G401 (cell line): ENCODE results near the gene PRTFDC1. TPM values are rescaled to one million over a fixed set of nuclear protein-coding genes. Genes with fewer than 3 reads are reported as not detected.
A peak's percentile ranks its signal among the peaks of the same experiment; 100 is the strongest.

Source experiments
- DNase-seq: peaks from one replicate; pipeline ENCODE4 v3.0.0-alpha.2; 2015; ENCODE audit warnings: low spot score
- in situ Hi-C: cut with HindIII; loops from 2 replicates; pipeline ENCODE4 v1.10.0; 2016; ENCODE audit warnings: low sequenced_read_pairs, mixed read lengths
- total RNA-seq: library from RNA; depleted of rRNA; stranded (reverse); fragments of >200 nt; shearing (Covaris generic); gene quantifications from 2 replicates; pipeline ENCODE4 v1.2.3, GENCODE V29; 2014; rRNA removed

Gene PRTFDC1
- total RNA-seq, 1 experiment from 2014 or later = 46.6 TPM

DNA sequence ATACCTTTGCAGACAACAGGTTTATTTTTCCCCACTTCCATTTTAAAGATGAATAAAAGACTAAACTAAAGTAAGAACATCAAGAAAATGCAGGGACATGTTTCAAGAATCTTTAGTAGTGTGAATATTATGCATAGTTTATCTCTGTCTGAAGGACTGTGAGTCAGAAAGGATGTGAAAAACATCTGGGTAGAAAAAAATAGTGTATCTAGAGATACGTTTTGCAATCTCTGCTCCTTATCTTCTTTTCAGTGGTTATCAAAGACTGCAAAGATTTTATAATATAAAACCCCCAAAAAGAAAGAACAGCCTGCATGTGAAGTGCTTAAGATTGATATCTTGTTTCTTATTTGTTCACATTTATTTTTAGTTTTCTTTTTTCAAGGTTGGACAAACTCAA, 126.9 kb downstream of the PRTFDC1 start:
- DNase-seq = no peak
- in situ Hi-C loops = no loop called here

DNA sequence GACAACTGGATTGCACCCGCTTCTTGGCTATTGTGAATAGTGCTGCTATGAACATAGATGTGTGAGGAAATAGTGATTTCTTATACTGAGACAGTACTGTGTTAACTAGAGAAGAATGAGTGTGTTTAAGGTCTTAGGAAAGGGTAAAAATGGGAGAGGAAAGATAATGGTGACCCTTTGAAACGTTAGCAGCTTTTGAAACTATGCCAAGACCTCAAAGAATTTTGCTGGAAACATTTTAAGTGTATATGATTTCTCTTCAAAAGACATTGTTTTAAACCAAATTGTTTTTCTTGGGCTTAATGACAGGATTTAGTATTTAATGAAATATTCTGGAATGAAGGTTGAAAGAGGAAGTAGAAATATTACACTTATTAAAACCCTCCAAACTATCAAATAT, 127.9 kb downstream of the PRTFDC1 start:
- DNase-seq = no peak
- in situ Hi-C loops = no loop called here

DNA sequence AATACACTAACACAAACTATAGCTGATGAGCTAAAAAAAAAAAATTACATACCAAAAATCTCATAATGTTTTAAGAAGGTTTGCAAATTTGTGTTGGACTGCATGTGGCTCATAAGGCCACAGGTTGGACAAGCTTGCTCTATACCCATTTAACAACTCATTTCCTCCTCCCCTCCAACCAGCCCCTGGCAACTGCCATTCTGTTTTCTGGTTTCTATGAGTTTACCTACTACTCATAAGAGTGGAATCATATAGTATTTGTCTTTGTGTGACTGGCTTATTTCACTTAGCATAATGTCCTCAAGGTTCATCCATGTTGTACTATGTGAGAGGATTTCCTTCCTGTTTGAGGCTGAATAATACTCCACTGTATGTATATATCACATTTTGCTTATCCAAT, 128.3 kb downstream of the PRTFDC1 start:
- no peak for DNase-seq
- in situ Hi-C loops = no loop called here

- DNase-seq = no peak
- in situ Hi-C loops = no loop called here
Measured at GRCh38 chr10:24822590-24822989, 129.8 kb downstream of the PRTFDC1 start.

GRCh38 chr10:24821986-24822385, 130.4 kb downstream of the PRTFDC1 start:
- no peak for DNase-seq
- in situ Hi-C loops = no loop called here

DNA sequence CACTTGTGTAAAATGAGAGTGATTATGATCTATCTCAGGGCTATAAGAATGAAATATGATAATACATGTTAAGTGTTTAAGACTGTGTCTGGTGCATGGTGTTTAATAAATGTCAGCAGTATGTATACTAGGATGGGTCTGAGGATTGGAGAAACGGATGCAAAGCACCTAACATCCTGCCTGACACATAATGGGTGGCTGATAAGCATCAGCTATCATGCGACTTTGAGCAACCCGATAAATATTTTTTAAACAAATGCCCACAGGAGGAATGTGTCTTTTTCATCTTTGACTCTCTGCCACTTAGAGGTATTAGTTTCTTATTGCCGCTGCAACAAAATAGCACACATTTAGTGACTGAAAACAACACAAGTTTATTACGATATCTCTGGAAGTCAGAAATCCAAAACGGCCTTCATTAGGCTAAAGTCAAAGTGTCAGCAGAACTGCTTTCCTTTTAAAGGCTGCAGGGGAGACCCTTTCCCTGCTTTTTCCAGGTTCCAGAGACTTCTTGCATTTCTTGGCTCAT, 135.5 kb downstream of the PRTFDC1 start:
- in situ Hi-C loops = no loop called here
- no peak for DNase-seq

GRCh38 chr10:24814568-24815313, 137.7 kb downstream of the PRTFDC1 start:
- no peak for DNase-seq
- in situ Hi-C loops = no loop called here

DNA sequence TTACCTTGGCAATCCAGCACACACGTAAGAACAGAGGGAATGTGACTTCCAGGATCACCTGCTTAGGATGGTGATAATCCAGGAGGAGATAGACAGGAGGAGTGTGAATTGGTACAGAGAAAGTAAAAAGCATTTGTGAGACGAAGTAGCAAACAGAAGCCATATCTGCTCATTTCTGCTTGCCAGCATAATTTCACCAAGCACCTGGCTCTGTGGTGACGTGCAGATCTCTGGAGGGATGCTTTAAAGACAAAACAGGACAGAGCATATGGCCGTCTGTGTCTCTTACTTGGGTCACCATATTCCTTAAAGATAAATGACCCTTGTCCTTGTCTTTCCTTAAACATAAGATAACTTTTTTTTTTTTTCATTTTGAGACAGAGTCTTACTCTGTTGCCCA, 138.6 kb downstream of the PRTFDC1 start:
- peak; percentile 77 for DNase-seq
- in situ Hi-C loops = no loop called here

DNA sequence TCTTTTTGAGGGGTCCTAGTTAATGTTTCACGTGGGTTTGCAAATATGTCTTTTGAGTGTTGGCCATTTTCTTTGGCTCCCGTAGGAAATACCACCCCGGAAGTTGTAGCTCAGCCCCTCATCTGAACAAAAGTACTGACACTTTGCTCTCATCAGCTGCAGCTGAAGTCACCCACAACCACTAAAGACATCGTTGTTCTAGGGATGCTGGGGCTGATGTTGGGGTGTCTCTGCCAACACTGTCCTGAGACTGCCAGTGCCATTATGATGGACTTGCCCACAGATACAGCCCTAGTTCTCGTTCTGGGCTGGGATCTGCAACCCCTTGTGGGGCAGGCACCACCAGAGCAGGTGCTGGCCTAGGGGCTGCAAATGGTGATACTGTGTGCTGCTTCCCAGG, 146.1 kb downstream of the PRTFDC1 start:
- in situ Hi-C loops = no loop called here
- no peak for DNase-seq

GRCh38 chr10:24804956-24805355, 147.4 kb downstream of the PRTFDC1 start:
- in situ Hi-C loops = no loop called here
- DNase-seq = no peak

DNA sequence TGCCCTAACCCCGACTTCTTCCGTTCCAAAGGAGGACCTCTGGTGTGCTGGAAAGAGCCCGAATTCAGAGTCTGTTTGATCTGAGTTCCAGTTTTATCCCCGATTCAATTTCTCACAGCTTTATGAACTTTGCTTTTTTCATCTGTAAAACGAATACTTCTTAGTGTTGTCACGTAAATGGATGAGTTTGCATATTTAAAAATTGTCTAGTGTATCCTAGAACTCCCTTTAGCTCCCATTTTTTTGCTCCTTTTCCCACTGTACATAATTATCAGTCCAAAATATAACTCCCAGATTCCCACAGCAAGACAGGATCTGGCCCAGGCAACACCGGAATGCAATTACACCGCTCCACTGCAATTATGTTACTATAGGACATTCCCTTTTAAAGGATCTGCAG, 148.0 kb downstream of the PRTFDC1 start:
- DNase-seq = no peak
- in situ Hi-C loops = no loop called here

DNA sequence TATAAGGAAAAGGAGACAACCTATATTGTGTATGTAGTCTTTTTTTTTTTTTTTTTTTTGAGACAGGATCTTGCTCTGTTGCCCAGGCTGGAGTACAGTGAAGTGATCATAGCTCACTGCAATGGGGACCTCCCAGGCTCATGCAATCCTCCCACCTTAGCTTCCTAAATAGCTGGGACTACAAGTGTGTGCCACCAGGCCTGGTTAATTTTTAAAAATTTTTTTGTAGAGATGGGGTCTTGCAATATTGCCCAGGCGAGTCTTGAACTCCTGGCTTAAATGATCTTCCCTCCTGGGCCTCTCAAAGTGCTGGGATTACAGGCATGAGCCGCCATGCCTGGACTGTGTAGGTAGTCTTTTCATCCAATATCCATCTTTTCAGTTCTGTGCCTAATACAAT, 150.0 kb downstream of the PRTFDC1 start:
- in situ Hi-C loops = no loop called here
- DNase-seq = no peak

DNA sequence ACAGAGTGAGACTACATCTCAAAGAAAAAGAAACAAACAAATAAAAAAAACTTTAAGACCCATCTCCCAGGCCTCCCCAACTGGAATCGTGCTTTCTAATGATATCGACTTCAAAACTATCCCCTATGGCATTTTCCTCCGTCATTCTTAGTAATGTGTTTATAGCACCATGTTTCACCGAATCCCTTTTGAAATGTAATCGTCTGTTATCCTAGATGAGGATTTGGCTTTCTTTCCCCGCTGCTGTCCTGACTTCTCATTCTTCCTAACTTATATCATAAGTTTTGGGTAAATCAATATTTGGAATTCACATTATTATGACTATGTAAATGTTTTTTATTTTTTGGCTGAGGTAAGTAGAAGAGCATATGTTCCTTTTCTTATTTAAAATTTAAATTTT, 151.5 kb downstream of the PRTFDC1 start:
- no peak for DNase-seq
- in situ Hi-C loops = no loop called here

Other genes with a start within 250 kb of the PRTFDC1 start
- gene ARHGAP21, start 228.7 kb downstream of the PRTFDC1 start, total RNA-seq = 13.4 and 21.5 TPM in 2 replicates
- not detected in 2 replicates for gene ENKUR, start 63.6 kb upstream of the PRTFDC1 start, total RNA-seq
- gene THNSL1, start 64.0 kb upstream of the PRTFDC1 start, total RNA-seq = 6.4 TPM in 2 replicates
- gene GPR158, start 222.4 kb upstream of the PRTFDC1 start, total RNA-seq = not detected in 2 replicates